Keratinocyte (primary cell): ENCODE results near the gene UGT3A1. TPM values are rescaled to one million over a fixed set of nuclear protein-coding genes. Genes with fewer than 3 reads are reported as not detected.

Source experiments
- DNase-seq: peaks from one replicate; pipeline ENCODE4 v3.0.0-alpha.2; 2011; ENCODE audit warnings: low read depth, missing footprints, low spot score
- FAIRE-seq: peaks from 2 replicates; lab custom pipeline; 2011; peaks lifted over from hg19 to GRCh38; lab: Jason Lieb, UNC
- H2AFZ ChIP-seq: 2 replicates; pipeline ENCODE4 v1.6.0; 2012; ENCODE audit warnings: low read length, control low read depth, inconsistent platforms; ENCODE audit not compliant: control insufficient read depth
- H3K27ac ChIP-seq: 2 replicates; pipeline ENCODE4 v1.5.1; 2011; ENCODE audit warnings: low read length; ENCODE audit not compliant: control insufficient read depth, insufficient read depth
- H3K27me3 ChIP-seq: 3 replicates; pipeline ENCODE4 v1.6.0; 2011; ENCODE audit warnings: low read length; ENCODE audit not compliant: control insufficient read depth, insufficient read depth; ENCODE audit errors: extremely low read depth
- H3K36me3 ChIP-seq, 2 experiments: 2 replicates in 1 of 2; 3 replicates in 1 of 2; pipeline ENCODE4 v1.5.1; 2011; ENCODE audit warnings: low read length in 2 of 2, mild to moderate bottlenecking in 1 of 2; ENCODE audit not compliant: control insufficient read depth in 2 of 2, insufficient read depth in 2 of 2; ENCODE audit errors: extremely low read depth in 1 of 2
- H3K4me1 ChIP-seq: 3 replicates; pipeline ENCODE4 v1.5.1; 2011; ENCODE audit warnings: low read length; ENCODE audit not compliant: control insufficient read depth, insufficient read depth; ENCODE audit errors: extremely low read depth
- H3K4me2 ChIP-seq: 3 replicates; pipeline ENCODE4 v1.6.0; 2011; ENCODE audit warnings: low read depth, low read length; ENCODE audit not compliant: control insufficient read depth, insufficient read depth; ENCODE audit errors: extremely low read depth
- H3K4me3 ChIP-seq, 3 experiments: fragments of 200-600 bp in 1 of 3; sonication (generic) in 1 of 3; 2 replicates in 2 of 3; 3 replicates in 1 of 3; pipeline ENCODE4 v1.5.1; 2011 to 2016; ENCODE audit warnings: low read length in 3 of 3, mild to moderate bottlenecking in 3 of 3, control low read depth in 2 of 3, inconsistent platforms in 1 of 3, low read depth in 1 of 3, mixed read lengths in 1 of 3, mixed run types in 1 of 3, moderate library complexity in 1 of 3; ENCODE audit not compliant: control insufficient read depth in 2 of 3, insufficient read depth in 2 of 3; ENCODE audit errors: extremely low read depth in 1 of 3
- H3K79me2 ChIP-seq: 2 replicates; pipeline ENCODE4 v1.6.0; 2012; ENCODE audit warnings: low read length; ENCODE audit not compliant: control insufficient read depth, insufficient read depth
- H3K9ac ChIP-seq: 3 replicates; pipeline ENCODE4 v1.6.0; 2011; ENCODE audit warnings: low read length; ENCODE audit not compliant: control insufficient read depth, insufficient read depth; ENCODE audit errors: extremely low read depth
- H3K9me1 ChIP-seq: 3 replicates; pipeline ENCODE4 v1.6.0; 2011; ENCODE audit warnings: low read length; ENCODE audit not compliant: control insufficient read depth, insufficient read depth; ENCODE audit errors: extremely low read depth
- H3K9me3 ChIP-seq: 2 replicates; pipeline ENCODE4 v1.5.1; 2012; ENCODE audit warnings: low read depth, low read length; ENCODE audit not compliant: control insufficient read depth
- H4K20me1 ChIP-seq: 3 replicates; pipeline ENCODE4 v1.6.0; 2011; ENCODE audit warnings: low read length; ENCODE audit not compliant: control insufficient read depth, insufficient read depth; ENCODE audit errors: extremely low read depth
- EZH2 ChIP-seq: IDR thresholded peaks from one replicate; pipeline ENCODE4 v1.6.1; 2012; ENCODE audit warnings: inconsistent platforms, mild to moderate bottlenecking, low read length, moderate library complexity
- dilution Hi-C: fragments of 300-500 bp; cut with MboI; formaldehyde crosslinking; loops from one replicate; pipeline ENCODE4 v1.7.0; 2020; ENCODE audit warnings: low sequenced_read_pairs; ENCODE audit not compliant: extremely low pct_ligation_motif_present
- polyA plus RNA-seq, 5 experiments: library from polyadenylated mRNA; depleted of rRNA in 3 of 5; stranded (reverse) in 3 of 5; stranded (forward) in 1 of 5; unstranded in 1 of 5; fragments of >200 nt; gene quantifications; 1 replicate in 1 of 5; 2 replicates in 3 of 5; 3 replicates in 1 of 5; pipeline versions ENCODE4 v1.2.1 to v1.2.3, GENCODE V29; 2011 to 2012; ENCODE audit warnings: missing spikeins in 2 of 5, low read depth in 1 of 5, low replicate concordance in 1 of 5
- TF ChIP-seq, protein P1 (sequence below), 3 experiments: IDR thresholded peaks in 1 of 3; conservative IDR thresholded peaks in 1 of 3; optimal IDR thresholded peaks in 1 of 3; 2 replicates in 2 of 3; 3 replicates in 1 of 3; pipeline versions ENCODE3 to v1.5.1; 2011; ENCODE audit warnings: low read length in 3 of 3, mild to moderate bottlenecking in 3 of 3, moderate library complexity in 2 of 3, control low read depth in 1 of 3, inconsistent platforms in 1 of 3; ENCODE audit not compliant: insufficient read depth in 2 of 3; ENCODE audit errors: extremely low read depth in 1 of 3

UGT3A1 gene
- polyA plus RNA-seq, 1 donor (not counting 4 experiments of a cell fraction or from before 2014, with no cell fraction given), result not detected

DNA sequence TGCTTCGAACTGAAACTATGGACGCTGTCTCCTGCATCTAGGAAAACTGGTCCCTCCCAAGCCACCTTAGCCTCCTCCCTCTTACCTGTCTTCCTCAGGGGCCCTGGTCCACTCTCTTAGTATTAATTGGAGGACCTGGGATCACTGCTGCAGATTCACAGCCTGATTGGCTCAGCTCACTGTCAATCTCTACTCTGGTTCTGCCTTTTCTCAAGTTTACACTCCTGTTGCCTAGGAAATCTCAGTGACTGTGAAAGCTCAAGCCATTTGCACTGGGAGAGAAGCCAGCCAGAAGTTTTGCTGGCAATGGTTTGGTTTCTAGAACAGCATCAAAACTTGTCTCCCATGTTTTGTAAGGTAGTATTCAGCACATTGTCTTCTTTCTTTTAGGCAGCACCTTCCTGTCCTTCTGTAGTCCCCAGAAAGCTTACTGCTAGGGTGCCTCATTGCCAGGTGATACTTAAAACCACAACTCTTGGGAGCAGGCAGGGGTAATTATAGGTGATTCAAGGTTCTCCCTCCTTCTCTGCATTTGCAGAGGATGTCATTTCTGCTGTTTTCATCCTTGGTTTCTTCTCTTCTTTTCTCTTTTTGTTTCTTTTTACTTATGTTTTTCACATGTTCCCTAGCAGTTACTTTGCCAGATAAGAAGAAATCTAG is 52.5 kb downstream of the UGT3A1 start, which contains the start of gene CAPSL:
TSS of gene CAPSL (minus strand) at position 55 of the 660 bp plus-strand sequence. CDS start 17,502 bp downstream, outside the sequence.
- H3K9me3 ChIP-seq, result no peaks in the 10 kb centered on the region
- DNase-seq (no peak), FAIRE-seq (no peak)
- H3K4me3 ChIP-seq, result no peak within 1 kb of the TSS
- H3K9me1 ChIP-seq, result no peaks in the 10 kb centered on the region
- H3K4me1 ChIP-seq, result no peaks in the 10 kb centered on the region
- H3K4me2 ChIP-seq, result no peak within 1 kb of the TSS
- no peak within 1 kb of the TSS for H2AFZ ChIP-seq
- H3K27me3 ChIP-seq, result no peaks in the 10 kb centered on the region
- H3K27ac ChIP-seq, result no peak within 1 kb of the TSS
- dilution Hi-C loops, result no loop called here
- no peak within 1 kb of the TSS for H3K9ac ChIP-seq
- no peaks in the 10 kb centered on the region for H4K20me1 ChIP-seq
- no peak for TF ChIP-seq EZH2
- no peaks in the 10 kb centered on the region for H3K79me2 ChIP-seq
- no peaks in the 10 kb centered on the region for H3K36me3 ChIP-seq

DNA sequence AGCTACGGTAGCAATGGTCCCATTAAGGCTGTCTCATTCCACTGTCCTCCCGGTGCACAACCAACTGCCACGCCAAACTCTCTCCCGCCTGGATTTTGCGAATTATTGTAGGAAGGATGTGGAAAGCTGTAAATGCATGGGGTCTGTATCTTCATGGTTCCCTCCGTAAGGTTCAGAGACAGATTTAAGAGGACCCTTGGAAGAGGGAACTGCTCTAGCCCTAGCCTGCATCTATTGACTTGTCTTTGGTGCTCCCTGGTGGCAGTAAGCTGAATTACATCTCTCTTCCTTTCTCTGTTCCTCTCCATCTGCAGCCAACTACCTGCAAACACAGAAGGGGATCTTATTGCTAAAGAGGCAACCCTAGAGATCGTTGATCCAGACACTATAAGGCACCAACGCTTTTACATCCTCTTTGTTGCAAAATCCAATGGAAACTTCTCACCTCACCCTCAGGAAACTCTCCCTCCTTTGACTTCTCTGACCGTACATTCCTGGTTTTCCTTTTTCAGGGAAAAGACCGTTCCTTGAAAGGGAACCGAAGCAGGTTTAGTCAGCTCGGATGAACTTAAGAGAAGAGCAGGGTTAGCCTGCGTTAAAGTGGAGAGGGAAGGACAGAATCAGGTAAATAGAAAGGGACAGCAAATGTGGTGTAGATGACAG is 64.7 kb downstream of the UGT3A1 start:
- no peak overlapping the region for H3K4me2 ChIP-seq
- peak; percentile 7 for DNase-seq
- TF ChIP-seq, protein P1, sequence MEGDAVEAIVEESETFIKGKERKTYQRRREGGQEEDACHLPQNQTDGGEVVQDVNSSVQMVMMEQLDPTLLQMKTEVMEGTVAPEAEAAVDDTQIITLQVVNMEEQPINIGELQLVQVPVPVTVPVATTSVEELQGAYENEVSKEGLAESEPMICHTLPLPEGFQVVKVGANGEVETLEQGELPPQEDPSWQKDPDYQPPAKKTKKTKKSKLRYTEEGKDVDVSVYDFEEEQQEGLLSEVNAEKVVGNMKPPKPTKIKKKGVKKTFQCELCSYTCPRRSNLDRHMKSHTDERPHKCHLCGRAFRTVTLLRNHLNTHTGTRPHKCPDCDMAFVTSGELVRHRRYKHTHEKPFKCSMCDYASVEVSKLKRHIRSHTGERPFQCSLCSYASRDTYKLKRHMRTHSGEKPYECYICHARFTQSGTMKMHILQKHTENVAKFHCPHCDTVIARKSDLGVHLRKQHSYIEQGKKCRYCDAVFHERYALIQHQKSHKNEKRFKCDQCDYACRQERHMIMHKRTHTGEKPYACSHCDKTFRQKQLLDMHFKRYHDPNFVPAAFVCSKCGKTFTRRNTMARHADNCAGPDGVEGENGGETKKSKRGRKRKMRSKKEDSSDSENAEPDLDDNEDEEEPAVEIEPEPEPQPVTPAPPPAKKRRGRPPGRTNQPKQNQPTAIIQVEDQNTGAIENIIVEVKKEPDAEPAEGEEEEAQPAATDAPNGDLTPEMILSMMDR (optimal IDR thresholded peaks at IDR 0.05 in 1 of 3, IDR thresholded peaks at IDR 0.05 in 1 of 3, conservative IDR thresholded peaks at IDR 0.05 in 1 of 3; ENCODE audit: extremely low read depth in 1 of 3, insufficient read depth in 2 of 3, low read length in 3 of 3), result peak; percentile 78 to 89 (median 87)
- TF ChIP-seq EZH2, result no peak
- H3K4me3 ChIP-seq, result no peak overlapping the region
- no peaks in the 10 kb centered on the region for H4K20me1 ChIP-seq
- no peaks in the 10 kb centered on the region for H3K9me3 ChIP-seq
- no peaks in the 10 kb centered on the region for H3K9me1 ChIP-seq
- peaks cover 10% of the 10 kb centered on the region for H3K4me1 ChIP-seq
- dilution Hi-C loops, result no loop called here
- H3K9ac ChIP-seq, result no peak overlapping the region
- H2AFZ ChIP-seq, result no peak overlapping the region
- H3K27me3 ChIP-seq, result peaks cover 5% of the 10 kb centered on the region
- peak; percentile 94 for FAIRE-seq
- no peaks in the 10 kb centered on the region for H3K79me2 ChIP-seq
- no peaks in the 10 kb centered on the region for H3K36me3 ChIP-seq
- H3K27ac ChIP-seq, result no peak overlapping the region
